IMR-90 (cell line): ENCODE data around the gene ZNF530. TPM values are rescaled to one million over a fixed set of nuclear protein-coding genes. Genes with fewer than 3 reads are reported as not detected.

Experiments
- ATAC-seq: fragments of 200-7000 bp; cut with Tn5 transposase; 2 replicates; pipeline ENCODE4 v1.9.1; 2020; ENCODE audit warnings: low read depth, mild to moderate bottlenecking, moderate library complexity
- BruUV-seq: library from RNA; stranded (reverse); fragments of 400-500 nt; replicated peaks from 2 replicates; lab custom pipeline; 2021; lab: Mats Ljungman, UMichigan
- CTCF ChIA-PET: fragments of 300-600 bp; formaldehyde crosslinking; extraction: SDS; loops from one replicate; lab custom pipeline; 2021; ENCODE audit warnings: antibody characterized with exemption; lab: Yijun Ruan, JAX
- POLR2A ChIA-PET: fragments of 300-600 bp; sonication (Branson Sonifier 250); formaldehyde crosslinking; loops from one replicate; lab custom pipeline; 2022; ENCODE audit warnings: antibody characterized with exemption; ENCODE audit not compliant: unreplicated experiment; lab: Charles Lee
- DNase-seq: peaks from one replicate; pipeline ENCODE4 v3.0.0; 2013
- H2AFZ ChIP-seq: replicated peaks from 2 replicates; pipeline ENCODE3; 2013; ENCODE audit warnings: low read length, mild to moderate bottlenecking; ENCODE audit not compliant: poor library complexity
- H2AK5ac ChIP-seq: 2 replicates; pipeline ENCODE4 v1.6.1; 2013; ENCODE audit warnings: low read depth, low read length, inconsistent platforms
- H2AK9ac ChIP-seq: replicated peaks from 2 replicates; pipeline ENCODE3; 2013; ENCODE audit warnings: mild to moderate bottlenecking, low read depth, low read length, moderate library complexity; ENCODE audit not compliant: poor library complexity
- H2BK120ac ChIP-seq: 2 replicates; pipeline ENCODE4 v1.6.1; 2013; ENCODE audit warnings: low read depth, low read length, inconsistent platforms
- H2BK15ac ChIP-seq: 3 replicates; pipeline ENCODE4 v1.6.1; 2013; ENCODE audit warnings: low read depth, low read length, inconsistent platforms
- H2BK20ac ChIP-seq: 2 replicates; pipeline ENCODE4 v1.6.1; 2013; ENCODE audit warnings: low read depth, mild to moderate bottlenecking, inconsistent platforms, low read length, moderate library complexity
- H2BK5ac ChIP-seq: 2 replicates; pipeline ENCODE4 v1.6.1; 2013; ENCODE audit warnings: mild to moderate bottlenecking, low read depth, low read length, inconsistent platforms; ENCODE audit not compliant: poor library complexity, severe bottlenecking
- H3K14ac ChIP-seq: replicated peaks from 2 replicates; pipeline ENCODE4 v1.6.1; 2013; ENCODE audit warnings: low read depth, low read length, inconsistent platforms
- H3K18ac ChIP-seq: 2 replicates; pipeline ENCODE4 v1.6.1; 2013; ENCODE audit warnings: low read depth, low read length, control low read depth
- H3K23ac ChIP-seq: 2 replicates; pipeline ENCODE4 v1.6.1; 2013; ENCODE audit warnings: low read depth, low read length, inconsistent platforms
- H3K27ac ChIP-seq: 2 replicates; pipeline ENCODE4 v1.5.1; 2013; ENCODE audit warnings: mild to moderate bottlenecking, control low read depth, low read length; ENCODE audit not compliant: insufficient read depth
- H3K27me3 ChIP-seq: 2 replicates; pipeline ENCODE4 v1.6.1; 2013; ENCODE audit warnings: low read length; ENCODE audit not compliant: control insufficient read depth, insufficient read depth
- H3K36me3 ChIP-seq: 2 replicates; pipeline ENCODE4 v1.6.1; 2013; ENCODE audit warnings: low read length, mixed read lengths; ENCODE audit not compliant: control insufficient read depth, insufficient read depth
- H3K4ac ChIP-seq: 2 replicates; pipeline ENCODE4 v1.6.1; 2013; ENCODE audit warnings: low read depth, low read length, inconsistent platforms
- H3K4me1 ChIP-seq: 2 replicates; pipeline ENCODE4 v1.6.1; 2013; ENCODE audit warnings: low read length, mixed read lengths; ENCODE audit not compliant: control insufficient read depth, insufficient read depth
- H3K4me2 ChIP-seq: 2 replicates; pipeline ENCODE4 v1.6.1; 2013; ENCODE audit warnings: low read depth, mild to moderate bottlenecking, control low read depth, low read length, moderate library complexity
- H3K4me3 ChIP-seq: 2 replicates; pipeline ENCODE4 v1.5.1; 2013; ENCODE audit warnings: low read depth, mild to moderate bottlenecking, control low read depth, low read length, moderate library complexity; ENCODE audit not compliant: insufficient read depth
- H3K56ac ChIP-seq: 2 replicates; pipeline ENCODE4 v1.6.1; 2013; ENCODE audit warnings: low read length, inconsistent platforms; ENCODE audit not compliant: insufficient read depth; ENCODE audit errors: extremely low read depth
- H3K79me1 ChIP-seq, 2 experiments: 2 replicates each; pipeline ENCODE4 v1.6.1; 2013; ENCODE audit warnings: low read length in 2 of 2, inconsistent platforms in 1 of 2, low read depth in 1 of 2
- H3K9ac ChIP-seq: 2 replicates; pipeline ENCODE4 v1.6.1; 2013; ENCODE audit warnings: low read depth, low read length, control low read depth
- H3K9me1 ChIP-seq: 2 replicates; pipeline ENCODE4 v1.6.1; 2013; ENCODE audit warnings: low read length, inconsistent platforms; ENCODE audit not compliant: insufficient read depth
- H3K9me3 ChIP-seq: 2 replicates; pipeline ENCODE4 v1.6.1; 2013; ENCODE audit warnings: low read length; ENCODE audit not compliant: control insufficient read depth, insufficient read depth
- H4K20me1 ChIP-seq: 2 replicates; pipeline ENCODE4 v1.6.1; 2013; ENCODE audit warnings: low read length, inconsistent platforms; ENCODE audit not compliant: insufficient read depth
- H4K5ac ChIP-seq: 2 replicates; pipeline ENCODE4 v1.6.1; 2013; ENCODE audit warnings: mild to moderate bottlenecking, low read depth, low read length, control low read depth
- H4K8ac ChIP-seq, 2 experiments: 2 replicates each; pipeline ENCODE4 v1.6.1; 2013; ENCODE audit warnings: low read depth in 2 of 2, low read length in 2 of 2, control low read depth in 1 of 2, inconsistent platforms in 1 of 2
- H4K91ac ChIP-seq: 2 replicates; pipeline ENCODE4 v1.6.1; 2013; ENCODE audit warnings: low read depth, low read length, inconsistent platforms; ENCODE audit not compliant: insufficient read depth
- BHLHE40 ChIP-seq: fragments of 150-350 bp; IDR thresholded peaks from 2 replicates; pipeline ENCODE4 v1.6.1; 2016; ENCODE audit warnings: mild to moderate bottlenecking, low read depth, low read length
- CHD1 ChIP-seq: IDR thresholded peaks from 2 replicates; pipeline ENCODE4 v1.6.1; 2012; ENCODE audit warnings: low read depth, low read length, improper control_type of control experiment
- FOS ChIP-seq: fragments of 150-350 bp; IDR thresholded peaks from 2 replicates; pipeline ENCODE4 v1.6.1; 2016; ENCODE audit warnings: low read depth, low read length
- MAFK ChIP-seq: IDR thresholded peaks from 2 replicates; pipeline ENCODE4 v1.6.1; 2012; ENCODE audit warnings: low read depth, low read length, improper control_type of control experiment
- MAZ ChIP-seq: IDR thresholded peaks from 2 replicates; pipeline ENCODE4 v1.6.1; 2012; ENCODE audit warnings: low read depth, mild to moderate bottlenecking, low read length, improper control_type of control experiment, moderate library complexity, borderline replicate concordance
- RFX5 ChIP-seq: IDR thresholded peaks from 2 replicates; pipeline ENCODE4 v1.8.0; 2012; ENCODE audit warnings: low read depth, mild to moderate bottlenecking, low read length, moderate library complexity
- WGBS, 2 experiments: methylation state at CpG; one replicate each; pipeline versions ENCODE4 v1.1.5 to v1.1.7; 2013; ENCODE audit warnings: missing lambda C conversion rate in 2 of 2; ENCODE audit not compliant: insufficient read length in 1 of 2; ENCODE audit errors: extremely low coverage in 2 of 2; 5-methylcytosine and 5-hydroxymethylcytosine counted together
- dilution Hi-C: fragments of 300-500 bp; cut with HindIII; formaldehyde crosslinking; loops from one replicate; pipeline ENCODE4 v1.14.3; 2018; ENCODE audit warnings: low sequenced_read_pairs; ENCODE audit not compliant: unreplicated experiment
- in situ Hi-C: fragments of 300-500 bp; cut with MboI; formaldehyde crosslinking; loops from 3 replicates; pipeline ENCODE4 v1.14.3; 2019; ENCODE audit warnings: low sequenced_read_pairs, inconsistent platforms, mixed read lengths
- intact Hi-C: fragments of 100-400 bp; cut with micrococcal nuclease; formaldehyde crosslinking; loops from 2 replicates; pipeline ENCODE4 v1.10.0; 2022
- polyA plus RNA-seq, 3 experiments: library from polyadenylated mRNA; depleted of rRNA; stranded (reverse); fragments of >200 nt; gene quantifications; 2 replicates each; pipeline ENCODE4 v1.2.3, GENCODE V29; 2012; ENCODE audit warnings: low replicate concordance in 1 of 3
- total RNA-seq: library from RNA; depleted of rRNA; stranded (reverse); fragments of >200 nt; gene quantifications from 2 replicates; pipeline ENCODE4 v1.2.3, GENCODE V29; 2012
- TF ChIP-seq, protein P1 (sequence below): fragments of 150-350 bp; IDR thresholded peaks from 2 replicates; pipeline ENCODE4 v1.6.1; 2017; ENCODE audit warnings: mild to moderate bottlenecking, antibody characterized with exemption, low read length, low read depth
- TF ChIP-seq, protein P2 (sequence below): conservative IDR thresholded peaks from 2 replicates; pipeline ENCODE4 v1.5.1; 2012; ENCODE audit warnings: mild to moderate bottlenecking, low read depth, low read length, improper control_type of control experiment
- TF ChIP-seq, protein P3 (sequence below): fragments of 150-350 bp; IDR thresholded peaks from 2 replicates; pipeline ENCODE4 v1.6.1; 2016; ENCODE audit warnings: low read depth, mild to moderate bottlenecking, low read length, moderate library complexity, borderline replicate concordance

The ZNF530 gene
- total and polyA plus RNA-seq, 2 of the 4 experiments (the other 2 are of a cell fraction): 2.9 to 6.6 TPM

DNA sequence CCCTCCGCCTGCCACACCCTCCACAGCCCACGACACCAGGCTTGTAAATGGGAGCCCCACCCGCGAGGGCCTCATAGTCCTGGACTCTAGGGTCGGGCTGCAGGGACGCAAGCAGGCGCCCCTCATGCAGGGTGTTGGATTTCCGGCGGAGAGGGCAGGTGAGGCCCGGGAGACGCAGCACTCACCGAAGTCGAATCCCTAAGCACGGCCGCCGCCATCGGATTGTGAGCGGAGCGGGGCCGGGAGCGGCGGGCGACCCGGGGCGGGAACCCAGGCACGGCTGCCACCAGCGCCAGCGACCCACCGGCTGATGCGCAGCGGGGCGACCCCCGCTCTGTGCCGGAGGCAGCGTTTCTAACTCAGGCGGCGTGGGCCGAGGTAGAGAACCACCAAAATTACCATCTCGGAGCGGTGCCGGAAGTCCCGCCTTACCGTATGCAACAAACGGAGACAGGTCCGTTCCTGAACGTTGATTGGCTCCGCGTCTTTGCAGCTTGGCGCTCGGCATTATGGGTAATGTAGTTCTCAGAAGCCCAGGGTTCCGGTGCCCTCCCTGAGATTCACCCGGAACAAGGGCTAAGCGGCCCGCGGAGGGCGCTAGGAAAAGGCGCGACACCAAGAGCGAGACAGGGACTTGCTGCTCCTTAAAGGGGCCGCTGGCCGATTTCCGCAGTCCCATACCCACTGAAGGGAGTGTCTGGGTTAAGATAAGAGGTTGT, 21.0 kb upstream of the ZNF530 start, which contains the start of gene ZNF416:
Gene ZNF416, minus strand, starts transcription at position 425 of the 719 bp plus-strand sequence. Its CDS starts 207 bp downstream, at position 218.
- Histone ChIP-seq H3K14ac (peak within 1 kb of the TSS; percentile 78), H3K79me1 (peaks cover 23 to 33% of the 10 kb centered on the region in 2 experiments), H3K4me3 (peak within 1 kb of the TSS; percentile 66), H3K27ac (peak within 1 kb of the TSS; percentile 21), H4K5ac (peak within 1 kb of the TSS; percentile 58), H3K36me3 (peaks cover 36% of the 10 kb centered on the region), H4K91ac (no peak within 1 kb of the TSS), H2BK120ac (0 out of 2 replicates have a peak within 1 kb of the TSS, but pooled peaks have one; percentile 10), H2AK9ac (peak within 1 kb of the TSS; percentile 74), H3K56ac (no peak within 1 kb of the TSS; the same call in none of the 2 replicates), H4K8ac (peak within 1 kb of the TSS; percentile 36 to 94), H2BK15ac (no peak within 1 kb of the TSS), H2BK5ac (peak within 1 kb of the TSS; percentile 2), H3K9me3 (peaks cover 47% of the 10 kb centered on the region), H2AK5ac (peak within 1 kb of the TSS; percentile 85), H3K18ac (no peak within 1 kb of the TSS), H2BK20ac (no peak within 1 kb of the TSS), H3K9me1 (peaks cover 5% of the 10 kb centered on the region; the same call in 1 of the 2 replicates), H3K23ac (peak within 1 kb of the TSS; percentile 79), H2AFZ (peak within 1 kb of the TSS; percentile 99), H3K4ac (peak within 1 kb of the TSS; percentile 40), H3K27me3 (no peaks in the 10 kb centered on the region), H3K4me2 (peak within 1 kb of the TSS; percentile 95), H3K9ac (peak within 1 kb of the TSS; percentile 74), H4K20me1 (no peaks in the 10 kb centered on the region), H3K4me1 (peaks cover 2% of the 10 kb centered on the region; the same call in 1 of the 2 replicates)
- in situ Hi-C loops (no loop called here), intact Hi-C loops (loop anchor here (2.0 kb wide), 2 partner anchors 54 to 576 kb away; partner anchors contain the start of gene ZNF211), dilution Hi-C loops (no loop called here)
- 0% methylated on average over 43 of the region's 62 CpGs; no CpG with 5 or more reads in 1 of the 2 experiments for WGBS, 2 experiments
- TF ChIP-seq MAFK (no peak), CHD1 (no peak), MAZ (peak; percentile 45; the same call in 1 of the 2 replicates), RFX5 (no peak), BHLHE40 (no peak), FOS (no peak)
- TF ChIP-seq, protein P1, sequence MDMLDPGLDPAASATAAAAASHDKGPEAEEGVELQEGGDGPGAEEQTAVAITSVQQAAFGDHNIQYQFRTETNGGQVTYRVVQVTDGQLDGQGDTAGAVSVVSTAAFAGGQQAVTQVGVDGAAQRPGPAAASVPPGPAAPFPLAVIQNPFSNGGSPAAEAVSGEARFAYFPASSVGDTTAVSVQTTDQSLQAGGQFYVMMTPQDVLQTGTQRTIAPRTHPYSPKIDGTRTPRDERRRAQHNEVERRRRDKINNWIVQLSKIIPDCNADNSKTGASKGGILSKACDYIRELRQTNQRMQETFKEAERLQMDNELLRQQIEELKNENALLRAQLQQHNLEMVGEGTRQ: no peak
- TF ChIP-seq, protein P2, sequence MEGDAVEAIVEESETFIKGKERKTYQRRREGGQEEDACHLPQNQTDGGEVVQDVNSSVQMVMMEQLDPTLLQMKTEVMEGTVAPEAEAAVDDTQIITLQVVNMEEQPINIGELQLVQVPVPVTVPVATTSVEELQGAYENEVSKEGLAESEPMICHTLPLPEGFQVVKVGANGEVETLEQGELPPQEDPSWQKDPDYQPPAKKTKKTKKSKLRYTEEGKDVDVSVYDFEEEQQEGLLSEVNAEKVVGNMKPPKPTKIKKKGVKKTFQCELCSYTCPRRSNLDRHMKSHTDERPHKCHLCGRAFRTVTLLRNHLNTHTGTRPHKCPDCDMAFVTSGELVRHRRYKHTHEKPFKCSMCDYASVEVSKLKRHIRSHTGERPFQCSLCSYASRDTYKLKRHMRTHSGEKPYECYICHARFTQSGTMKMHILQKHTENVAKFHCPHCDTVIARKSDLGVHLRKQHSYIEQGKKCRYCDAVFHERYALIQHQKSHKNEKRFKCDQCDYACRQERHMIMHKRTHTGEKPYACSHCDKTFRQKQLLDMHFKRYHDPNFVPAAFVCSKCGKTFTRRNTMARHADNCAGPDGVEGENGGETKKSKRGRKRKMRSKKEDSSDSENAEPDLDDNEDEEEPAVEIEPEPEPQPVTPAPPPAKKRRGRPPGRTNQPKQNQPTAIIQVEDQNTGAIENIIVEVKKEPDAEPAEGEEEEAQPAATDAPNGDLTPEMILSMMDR: peak; percentile 39
- TF ChIP-seq, protein P3, sequence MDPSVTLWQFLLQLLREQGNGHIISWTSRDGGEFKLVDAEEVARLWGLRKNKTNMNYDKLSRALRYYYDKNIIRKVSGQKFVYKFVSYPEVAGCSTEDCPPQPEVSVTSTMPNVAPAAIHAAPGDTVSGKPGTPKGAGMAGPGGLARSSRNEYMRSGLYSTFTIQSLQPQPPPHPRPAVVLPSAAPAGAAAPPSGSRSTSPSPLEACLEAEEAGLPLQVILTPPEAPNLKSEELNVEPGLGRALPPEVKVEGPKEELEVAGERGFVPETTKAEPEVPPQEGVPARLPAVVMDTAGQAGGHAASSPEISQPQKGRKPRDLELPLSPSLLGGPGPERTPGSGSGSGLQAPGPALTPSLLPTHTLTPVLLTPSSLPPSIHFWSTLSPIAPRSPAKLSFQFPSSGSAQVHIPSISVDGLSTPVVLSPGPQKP: no peak
- BruUV-seq: no TSS peak
- POLR2A ChIA-PET: no interaction called here
- CTCF ChIA-PET: no interaction called here
- ATAC-seq (peak; percentile 95), DNase-seq (peak; percentile 99)
